ENCODE data around the gene AGBL1.

Gene AGBL1

DNA sequence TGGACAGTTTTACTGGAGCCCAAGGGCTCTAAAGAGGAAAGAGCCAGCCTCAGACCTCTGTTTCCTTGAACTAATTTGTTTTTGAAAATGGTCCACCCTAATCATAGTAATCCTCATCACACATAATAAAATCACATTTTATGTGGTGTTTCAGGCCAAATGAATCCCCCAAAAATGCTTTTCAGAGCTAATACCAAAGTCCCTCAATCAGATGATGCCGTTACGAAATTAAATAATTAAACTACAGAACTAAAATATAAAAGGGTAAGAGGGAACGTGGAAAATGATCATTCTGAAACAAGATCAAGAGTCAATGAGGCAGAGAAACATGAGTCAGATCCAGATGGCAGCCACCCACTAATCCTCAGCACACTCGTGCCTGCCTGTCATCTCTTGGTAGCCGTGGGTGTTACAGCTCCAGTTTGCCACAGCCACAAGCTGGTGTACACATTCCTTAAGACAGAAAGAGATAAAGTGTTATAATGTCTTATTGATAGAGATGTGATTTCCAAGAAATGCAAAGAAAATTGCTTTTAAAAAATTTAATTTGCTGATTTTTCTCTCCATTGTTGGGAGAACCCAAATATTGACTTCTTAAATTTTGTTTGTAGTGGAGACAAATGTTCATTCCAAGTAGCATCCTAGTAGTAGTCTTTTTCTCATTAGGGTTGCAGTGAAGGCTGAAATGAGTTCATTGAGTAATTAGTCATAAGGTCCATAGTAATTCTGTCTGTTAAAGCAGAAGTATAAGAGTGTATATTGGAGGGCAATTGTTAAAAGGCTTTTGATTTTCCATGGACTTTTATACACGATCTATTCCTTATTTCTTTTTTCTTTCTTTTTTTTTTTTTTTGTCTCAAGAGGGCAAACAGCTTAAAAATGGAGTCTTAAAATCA lies 104.2 kb downstream of the AGBL1 start:
- TF ChIP-seq, protein P1, sequence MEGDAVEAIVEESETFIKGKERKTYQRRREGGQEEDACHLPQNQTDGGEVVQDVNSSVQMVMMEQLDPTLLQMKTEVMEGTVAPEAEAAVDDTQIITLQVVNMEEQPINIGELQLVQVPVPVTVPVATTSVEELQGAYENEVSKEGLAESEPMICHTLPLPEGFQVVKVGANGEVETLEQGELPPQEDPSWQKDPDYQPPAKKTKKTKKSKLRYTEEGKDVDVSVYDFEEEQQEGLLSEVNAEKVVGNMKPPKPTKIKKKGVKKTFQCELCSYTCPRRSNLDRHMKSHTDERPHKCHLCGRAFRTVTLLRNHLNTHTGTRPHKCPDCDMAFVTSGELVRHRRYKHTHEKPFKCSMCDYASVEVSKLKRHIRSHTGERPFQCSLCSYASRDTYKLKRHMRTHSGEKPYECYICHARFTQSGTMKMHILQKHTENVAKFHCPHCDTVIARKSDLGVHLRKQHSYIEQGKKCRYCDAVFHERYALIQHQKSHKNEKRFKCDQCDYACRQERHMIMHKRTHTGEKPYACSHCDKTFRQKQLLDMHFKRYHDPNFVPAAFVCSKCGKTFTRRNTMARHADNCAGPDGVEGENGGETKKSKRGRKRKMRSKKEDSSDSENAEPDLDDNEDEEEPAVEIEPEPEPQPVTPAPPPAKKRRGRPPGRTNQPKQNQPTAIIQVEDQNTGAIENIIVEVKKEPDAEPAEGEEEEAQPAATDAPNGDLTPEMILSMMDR (IDR thresholded peaks at IDR 0.05; ENCODE audit: insufficient read depth, low read length, poor library complexity, severe bottlenecking), result no peak

DNA sequence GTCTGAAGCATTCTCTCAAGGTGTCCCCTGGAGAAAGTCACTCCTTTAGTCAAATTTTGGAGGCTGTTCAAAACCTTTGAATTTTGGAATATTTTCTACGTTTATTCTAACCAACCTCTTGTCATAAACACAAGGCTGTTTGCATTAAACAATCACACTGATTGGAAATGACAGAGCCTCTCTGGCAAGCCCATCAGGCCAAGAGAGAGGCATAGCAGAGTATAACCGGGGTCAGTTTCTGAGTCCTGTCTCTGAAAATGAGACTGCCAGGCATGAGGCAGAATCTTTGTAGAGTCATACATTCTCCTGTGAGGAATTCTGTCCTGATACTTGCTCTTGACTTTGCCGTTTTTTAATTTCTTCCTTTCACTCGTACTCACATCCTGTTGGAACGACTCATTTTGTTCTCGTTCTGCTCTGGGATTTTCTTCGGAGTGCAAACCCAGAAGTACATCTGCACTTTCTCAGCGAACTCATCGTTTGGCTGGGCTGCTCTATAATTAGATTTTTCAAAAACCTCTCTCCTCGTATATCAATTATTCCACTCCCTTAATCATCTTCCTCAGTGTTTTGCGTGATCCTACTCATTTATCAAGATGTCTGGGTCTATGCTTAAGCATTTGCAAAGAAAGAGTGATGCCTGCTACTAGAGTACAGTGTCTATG lies 114.2 kb downstream of the AGBL1 start:
- Histone ChIP-seq H3K27me3 (replicated peaks; ENCODE audit: control insufficient read depth, insufficient read depth, low read length) (no peaks in the 10 kb centered on the region), H3K4me3 (replicated peaks; ENCODE audit: low read depth, low read length) (no peak overlapping the region), H3K36me3 (ENCODE audit: control insufficient read depth, insufficient read depth, low read length) (no peaks in the 10 kb centered on the region)
- no peak for DNase-seq (ENCODE audit: extremely low read depth, insufficient read length)
- TF ChIP-seq, protein P1 (IDR thresholded peaks at IDR 0.05; ENCODE audit: insufficient read depth, low read length, poor library complexity, severe bottlenecking), result no peak

More for the DNA sequence above, 104.2 kb downstream of the AGBL1 start:
- no peaks in the 10 kb centered on the region for H3K36me3 ChIP-seq (ENCODE audit: control insufficient read depth, insufficient read depth, low read length)
- DNase-seq (ENCODE audit: extremely low read depth, insufficient read length), result no peak
- H3K27me3 ChIP-seq (replicated peaks; ENCODE audit: control insufficient read depth, insufficient read depth, low read length), result no peaks in the 10 kb centered on the region
- no peak overlapping the region for H3K4me3 ChIP-seq (replicated peaks; ENCODE audit: low read depth, low read length)

DNA sequence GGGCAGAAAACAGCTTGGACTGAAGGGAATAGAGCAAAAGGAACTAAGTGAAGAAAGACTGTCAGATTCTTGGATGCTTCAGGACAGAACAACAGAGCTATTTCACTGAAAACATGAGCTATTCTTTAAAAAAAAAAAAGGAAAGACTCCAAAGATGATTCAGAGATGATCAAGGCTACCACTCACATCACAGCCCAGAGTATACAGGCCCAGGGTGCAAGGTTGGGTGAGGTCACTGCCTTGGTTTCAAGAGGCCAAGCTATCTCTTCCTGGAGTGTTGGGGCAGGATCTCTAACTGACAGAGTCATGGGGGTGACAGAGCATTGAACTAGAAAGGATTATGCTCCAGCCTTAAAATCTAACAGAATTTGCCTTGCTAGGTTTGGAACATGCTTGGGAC lies 118.1 kb downstream of the AGBL1 start:
- no peak for DNase-seq (ENCODE audit: extremely low read depth, insufficient read length)
- no peak overlapping the region for H3K4me3 ChIP-seq (replicated peaks; ENCODE audit: low read depth, low read length)
- H3K27me3 ChIP-seq (replicated peaks; ENCODE audit: control insufficient read depth, insufficient read depth, low read length), result no peaks in the 10 kb centered on the region
- H3K36me3 ChIP-seq (ENCODE audit: control insufficient read depth, insufficient read depth, low read length), result no peaks in the 10 kb centered on the region
- TF ChIP-seq, protein P1 (IDR thresholded peaks at IDR 0.05; ENCODE audit: insufficient read depth, low read length, poor library complexity, severe bottlenecking), result no peak

DNA sequence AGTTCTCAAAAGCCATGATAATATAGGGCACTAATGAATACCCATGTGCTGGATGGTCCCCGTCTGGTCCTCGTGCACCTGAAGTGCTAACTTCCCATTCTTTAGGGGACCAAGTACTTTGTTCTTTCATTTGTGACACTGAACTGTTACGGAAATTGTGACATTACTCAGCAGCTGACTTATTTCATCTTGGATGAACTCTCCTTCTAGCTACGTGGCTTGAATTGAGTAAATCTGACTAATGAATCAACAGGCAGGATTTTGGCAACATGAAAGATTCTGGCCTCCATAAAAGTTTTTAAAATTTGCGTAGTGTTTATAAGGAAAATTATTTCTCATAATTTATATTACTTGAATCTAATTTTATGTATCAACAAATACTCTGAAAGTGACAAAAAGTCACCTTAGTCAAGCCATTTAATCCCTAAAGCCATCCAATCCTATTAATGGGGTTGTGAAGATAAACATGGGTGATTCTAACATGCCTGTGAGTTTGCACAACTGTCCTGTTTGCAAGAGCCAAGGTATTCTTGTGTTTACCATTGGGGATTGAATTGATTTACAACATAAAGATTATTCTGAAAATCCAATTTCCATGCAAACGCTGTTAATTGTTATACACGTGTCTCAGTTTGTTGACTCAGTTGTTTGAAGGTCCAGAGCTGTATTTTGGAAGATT lies 119.9 kb downstream of the AGBL1 start:
- Histone ChIP-seq H3K4me3 (replicated peaks; ENCODE audit: low read depth, low read length) (no peak overlapping the region), H3K27me3 (replicated peaks; ENCODE audit: control insufficient read depth, insufficient read depth, low read length) (no peaks in the 10 kb centered on the region), H3K36me3 (ENCODE audit: control insufficient read depth, insufficient read depth, low read length) (no peaks in the 10 kb centered on the region)
- DNase-seq (ENCODE audit: extremely low read depth, insufficient read length), result no peak
- TF ChIP-seq, protein P1 (IDR thresholded peaks at IDR 0.05; ENCODE audit: insufficient read depth, low read length, poor library complexity, severe bottlenecking), result no peak

DNA sequence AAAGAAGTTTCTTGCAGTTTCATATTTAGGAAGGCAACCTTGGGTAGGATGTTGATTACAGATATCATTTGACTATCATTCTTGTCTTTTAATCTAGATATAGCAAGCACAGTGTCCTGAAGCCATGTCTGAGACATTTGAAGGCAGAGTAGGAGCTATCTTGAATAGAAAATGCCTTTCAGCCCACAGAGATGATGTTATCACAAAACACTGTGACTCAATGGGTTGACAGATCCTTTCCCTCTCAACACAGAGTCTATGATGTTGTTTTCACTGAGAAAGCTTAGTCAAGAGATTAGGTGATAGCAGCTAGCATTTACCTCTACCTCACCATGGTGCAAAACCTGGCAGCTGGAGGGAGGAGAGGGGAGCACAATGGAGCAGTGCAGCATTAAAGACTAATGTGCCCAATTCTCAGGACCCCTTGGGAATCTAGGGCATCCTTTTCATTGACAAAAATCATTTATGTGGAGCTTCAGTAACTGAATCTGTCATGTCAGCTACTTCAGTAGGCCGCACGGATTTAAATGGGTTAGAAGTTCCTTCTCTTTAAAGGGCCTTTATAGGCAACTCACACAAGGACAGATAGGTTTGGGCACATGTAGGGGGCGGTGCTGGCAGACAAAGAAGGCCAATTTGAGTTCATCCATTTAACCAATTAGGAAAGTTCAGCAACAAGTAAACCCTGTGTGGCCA lies 121.8 kb downstream of the AGBL1 start:
- TF ChIP-seq, protein P1 (IDR thresholded peaks at IDR 0.05; ENCODE audit: insufficient read depth, low read length, poor library complexity, severe bottlenecking), result no peak
- no peaks in the 10 kb centered on the region for H3K27me3 ChIP-seq (replicated peaks; ENCODE audit: control insufficient read depth, insufficient read depth, low read length)
- no peak overlapping the region for H3K4me3 ChIP-seq (replicated peaks; ENCODE audit: low read depth, low read length)
- no peak for DNase-seq (ENCODE audit: extremely low read depth, insufficient read length)
- no peaks in the 10 kb centered on the region for H3K36me3 ChIP-seq (ENCODE audit: control insufficient read depth, insufficient read depth, low read length)
